Panc1 (cell line): ENCODE data around the gene ZBTB43. TPM values are rescaled to one million over a fixed set of nuclear protein-coding genes. Genes with fewer than 3 reads are reported as not detected.

Experiments
- ATAC-seq: fragments of 200-7000 bp; cut with Tn5 transposase; 2 replicates; pipeline ENCODE4 v1.9.1; 2020; ENCODE audit warnings: mild to moderate bottlenecking, moderate library complexity
- Bru-seq: library from RNA; stranded (reverse); fragments of 400-500 nt; gene quantifications from one replicate; lab custom pipeline; 2021; lab: Mats Ljungman, UMichigan
- BruChase-seq, 2 experiments: library from RNA; stranded (reverse); fragments of 400-500 nt; gene quantifications; one replicate each; lab custom pipeline; 2021; lab: Mats Ljungman, UMichigan
- BruUV-seq: library from RNA; stranded (reverse); fragments of 400-500 nt; replicated peaks from 2 replicates; lab custom pipeline; 2021; lab: Mats Ljungman, UMichigan
- CTCF ChIA-PET: fragments of 300-600 bp; sonication (Branson Sonifier 250); formaldehyde crosslinking; loops from one replicate; lab custom pipeline; 2022; ENCODE audit warnings: antibody characterized with exemption; lab: Charles Lee
- POLR2A ChIA-PET: fragments of 300-600 bp; sonication (Branson Sonifier 250); formaldehyde crosslinking; loops from one replicate; lab custom pipeline; 2022; ENCODE audit warnings: antibody characterized with exemption; lab: Charles Lee
- DNase-seq: peaks from one replicate; pipeline ENCODE4 v3.0.0-alpha.2; 2010; ENCODE audit warnings: low read depth, low spot score
- H3K27ac ChIP-seq: 2 replicates; pipeline ENCODE4 v1.5.1; 2011; ENCODE audit warnings: mild to moderate bottlenecking, low read length, inconsistent platforms
- H3K27me3 ChIP-seq: fragments of 200-500 bp; sonication (Bioruptor generic); 2 replicates; pipeline ENCODE4 v1.6.0; 2014; ENCODE audit warnings: low read length, inconsistent platforms; ENCODE audit not compliant: control insufficient read depth, insufficient read depth
- H3K36me3 ChIP-seq: fragments of 200-500 bp; sonication (Bioruptor generic); 2 replicates; pipeline ENCODE4 v1.5.1; 2014; ENCODE audit warnings: inconsistent platforms, mild to moderate bottlenecking, low read length, moderate library complexity; ENCODE audit not compliant: control insufficient read depth, insufficient read depth
- H3K4me1 ChIP-seq: 2 replicates; pipeline ENCODE4 v1.5.1; 2011; ENCODE audit warnings: inconsistent platforms, mild to moderate bottlenecking, low read length, moderate library complexity; ENCODE audit not compliant: control insufficient read depth, insufficient read depth
- H3K4me3 ChIP-seq, 2 experiments: 2 replicates each; pipeline ENCODE4 v1.5.1; 2011 to 2012; ENCODE audit warnings: low read depth in 2 of 2, low read length in 2 of 2, mild to moderate bottlenecking in 2 of 2, inconsistent platforms in 1 of 2, moderate library complexity in 1 of 2
- H3K9me3 ChIP-seq: fragments of 200-500 bp; sonication (Bioruptor generic); 2 replicates; pipeline ENCODE4 v1.5.1; 2014; ENCODE audit warnings: low read depth, mild to moderate bottlenecking, inconsistent platforms, low read length, moderate library complexity; ENCODE audit not compliant: control insufficient read depth, insufficient read depth
- POLR2AphosphoS5 ChIP-seq: IDR thresholded peaks from 2 replicates; pipeline ENCODE4 v1.6.1; 2012; ENCODE audit warnings: mild to moderate bottlenecking, low read depth, low read length, moderate library complexity
- SIN3A ChIP-seq: IDR thresholded peaks from 2 replicates; pipeline ENCODE4 v1.6.1; 2012; ENCODE audit warnings: low read depth, mild to moderate bottlenecking, low read length, moderate library complexity, borderline replicate concordance; ENCODE audit not compliant: insufficient read depth
- TCF7L2 ChIP-seq: IDR thresholded peaks from 2 replicates; pipeline ENCODE4 v1.6.1; 2011; ENCODE audit warnings: mild to moderate bottlenecking, low read depth, low read length, inconsistent platforms
- in situ Hi-C: cut with HindIII; loops from 2 replicates; pipeline ENCODE4 v1.10.0; 2016; ENCODE audit warnings: low sequenced_read_pairs, low pct_unique_long_range_greater_than_20kb
- intact Hi-C: fragments of 100-400 bp; cut with micrococcal nuclease; formaldehyde crosslinking; loops from one replicate; pipeline ENCODE4 v1.10.0; 2022; ENCODE audit not compliant: unreplicated experiment
- long read RNA-seq: library from polyadenylated mRNA; unstranded; transcript quantifications from one replicate; pipeline ENCODE4 v2.0.0, GENCODE V29; 2021; ENCODE audit not compliant: unreplicated experiment
- polyA plus RNA-seq: library from polyadenylated mRNA; unstranded; fragments of >200 nt; gene quantifications from one replicate; pipeline ENCODE4 v1.2.1, GENCODE V29; 2012; ENCODE audit warnings: missing spikeins; ENCODE audit not compliant: insufficient read length
- total RNA-seq: library from RNA; stranded (reverse); gene quantifications from one replicate; pipeline ENCODE4 v1.2.1, GENCODE V29; 2021; ENCODE audit not compliant: unreplicated experiment
- TF ChIP-seq, protein P1 (sequence below): fragments of 450-650 bp; IDR thresholded peaks from 2 replicates; pipeline ENCODE4 v1.5.1; 2017; ENCODE audit warnings: mild to moderate bottlenecking
- TF ChIP-seq, protein P2 (sequence below), 2 experiments: IDR thresholded peaks; 2 replicates each; pipeline ENCODE4 v1.6.1; 2011 to 2012; ENCODE audit warnings: low read depth in 2 of 2, control low read depth in 1 of 2, low read length in 1 of 2, mild to moderate bottlenecking in 1 of 2, moderate library complexity in 1 of 2; ENCODE audit not compliant: insufficient read depth in 1 of 2

Gene ZBTB43, protein sequence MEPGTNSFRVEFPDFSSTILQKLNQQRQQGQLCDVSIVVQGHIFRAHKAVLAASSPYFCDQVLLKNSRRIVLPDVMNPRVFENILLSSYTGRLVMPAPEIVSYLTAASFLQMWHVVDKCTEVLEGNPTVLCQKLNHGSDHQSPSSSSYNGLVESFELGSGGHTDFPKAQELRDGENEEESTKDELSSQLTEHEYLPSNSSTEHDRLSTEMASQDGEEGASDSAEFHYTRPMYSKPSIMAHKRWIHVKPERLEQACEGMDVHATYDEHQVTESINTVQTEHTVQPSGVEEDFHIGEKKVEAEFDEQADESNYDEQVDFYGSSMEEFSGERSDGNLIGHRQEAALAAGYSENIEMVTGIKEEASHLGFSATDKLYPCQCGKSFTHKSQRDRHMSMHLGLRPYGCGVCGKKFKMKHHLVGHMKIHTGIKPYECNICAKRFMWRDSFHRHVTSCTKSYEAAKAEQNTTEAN
- total RNA-seq (9.7 TPM), Bru-seq, nascent RNA (percentile 76 among the genes with signal in this experiment), BruChase-seq, experiment 1, labeled RNA remaining after a 2-hour chase (percentile 83 among the genes with signal in this experiment), BruChase-seq, experiment 2, labeled RNA remaining after a 6-hour chase (percentile 74 among the genes with signal in this experiment)
- polyA plus RNA-seq, result 2.0 TPM
- long read RNA-seq, full-length matches to known transcripts, result 17 of 17 reads
- long read RNA-seq, partial matches to known transcripts, result 0 of 17 reads
- long read RNA-seq, other reads (novel, unspliced or antisense), result 0 of 17 reads

DNA sequence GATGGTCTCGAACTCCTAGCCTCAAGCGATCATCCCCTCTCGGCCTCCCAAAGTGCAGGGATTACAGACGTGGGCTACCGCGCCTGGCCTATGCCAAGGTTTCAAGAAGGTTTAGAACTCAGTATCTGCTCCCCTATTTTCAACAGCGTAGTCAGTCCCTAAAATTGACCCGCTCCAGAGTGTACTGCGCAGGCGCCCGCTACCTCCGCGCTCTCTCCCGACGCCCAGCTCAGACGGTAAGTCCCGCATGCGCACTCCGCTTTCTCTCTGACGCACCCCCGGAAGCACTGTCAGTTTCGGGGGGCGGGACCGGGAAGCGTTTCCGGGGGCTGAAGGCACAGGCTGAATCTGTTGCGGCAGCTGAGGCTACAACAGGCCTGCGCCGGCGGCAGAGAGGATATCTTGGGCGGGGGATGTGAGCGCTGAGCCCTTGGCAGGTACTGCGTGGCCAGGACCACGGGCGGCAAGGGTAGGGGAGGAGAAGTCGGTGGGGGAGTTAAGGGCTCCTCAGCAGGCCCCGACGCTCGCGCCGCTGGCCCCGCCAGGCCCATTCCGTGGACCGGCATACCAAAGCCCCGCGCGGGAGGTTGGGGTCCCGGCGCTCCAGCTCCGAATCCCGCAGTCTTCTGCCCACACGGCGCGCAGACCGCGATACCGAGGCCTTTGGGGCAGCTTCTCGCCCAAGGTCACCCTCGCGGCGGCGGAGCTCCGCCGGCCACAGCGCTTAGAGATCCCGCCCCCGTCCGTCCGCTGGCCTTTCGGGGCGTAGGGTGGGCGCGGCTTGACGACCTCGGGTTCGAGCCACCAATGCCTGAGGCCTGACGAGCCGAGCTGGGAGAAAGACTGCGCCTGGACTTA lies at the start of gene ZBTB43:
ZBTB43 (plus strand) TSS at position 345 of the 858 bp plus-strand sequence. CDS start 27,470 bp downstream, outside the sequence.
- H3K9me3 ChIP-seq, result no peaks in the 10 kb centered on the region
- H3K27me3 ChIP-seq, result no peaks in the 10 kb centered on the region
- ATAC-seq (peak; percentile 97), DNase-seq (peak; percentile 76)
- BruUV-seq, result no TSS peak
- H3K36me3 ChIP-seq, result peaks cover 4% of the 10 kb centered on the region
- CTCF ChIA-PET, result no interaction called here
- in situ Hi-C loops, result no loop called here
- peaks cover 8% of the 10 kb centered on the region for H3K4me1 ChIP-seq
- POLR2A ChIA-PET, result no interaction called here
- TF ChIP-seq POLR2AphosphoS5 (peak; percentile 67), SIN3A (peak; percentile 62; the same call in 1 of the 2 replicates), TCF7L2 (no peak)
- peak within 1 kb of the TSS; percentile 80 to 81 for H3K4me3 ChIP-seq
- intact Hi-C loops, result no loop called here
- peak within 1 kb of the TSS; percentile 52 for H3K27ac ChIP-seq

DNA sequence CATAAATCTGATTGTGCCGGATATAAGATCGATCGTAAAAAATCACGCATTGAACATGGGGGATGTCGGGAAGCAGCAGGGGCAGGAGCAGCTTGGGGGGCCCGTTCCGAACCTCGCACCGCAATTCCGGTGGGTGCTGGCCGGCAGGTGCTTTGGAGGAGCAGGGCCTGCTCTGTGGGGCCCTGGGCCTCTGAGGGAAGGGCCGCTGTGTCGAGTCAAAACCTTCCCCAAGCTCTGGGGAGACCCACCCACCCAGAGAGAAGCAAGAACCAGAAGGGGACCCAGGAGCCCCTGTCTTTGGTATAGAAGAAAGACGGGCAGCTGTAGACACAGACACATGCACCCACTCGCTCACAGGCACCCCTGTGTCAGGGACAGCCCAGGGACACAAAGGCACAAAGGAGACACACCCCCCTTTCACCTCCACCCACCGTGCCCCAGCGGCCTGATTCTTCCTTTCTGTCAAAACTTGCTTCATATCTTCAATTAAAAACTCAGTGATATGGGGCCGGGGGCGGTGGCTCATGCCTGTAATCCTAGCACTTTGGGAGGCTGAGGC lies 49.4 kb upstream of the ZBTB43 start:
- no peak for TF ChIP-seq SIN3A
- in situ Hi-C loops (no loop called here), intact Hi-C loops (no loop called here)
- Histone ChIP-seq H3K27me3 (no peaks in the 10 kb centered on the region), H3K36me3 (no peaks in the 10 kb centered on the region), H3K9me3 (no peaks in the 10 kb centered on the region), H3K4me1 (no peaks in the 10 kb centered on the region), H3K4me3 (no peak overlapping the region), H3K27ac (no peak overlapping the region)
- DNase-seq, result no peak
- ChIA-PET POLR2A (no interaction called here), CTCF (no interaction called here)
- no TSS peak for BruUV-seq
- no peak for ATAC-seq

DNA sequence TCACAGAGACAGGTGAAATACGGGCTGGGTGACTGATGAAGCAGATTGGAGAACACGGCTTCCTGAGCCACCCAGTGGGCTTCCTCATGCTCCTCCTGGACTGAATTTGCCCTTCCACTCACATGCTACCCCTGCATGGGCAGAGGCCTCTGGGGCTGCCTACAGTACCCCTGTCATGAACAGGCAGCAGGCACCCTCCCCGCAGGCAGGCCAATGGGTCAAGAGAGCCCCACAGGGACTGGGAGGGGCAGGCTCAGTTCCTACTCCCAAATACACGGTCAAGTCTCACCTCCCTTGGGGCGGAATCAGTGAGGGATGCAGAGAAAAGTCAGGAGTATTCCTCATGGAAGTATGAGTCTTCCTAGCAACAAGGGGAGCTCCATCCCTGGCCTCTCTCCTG lies 48.6 kb upstream of the ZBTB43 start:
- Histone ChIP-seq H3K36me3 (no peaks in the 10 kb centered on the region), H3K4me3 (no peak overlapping the region), H3K27me3 (no peaks in the 10 kb centered on the region), H3K27ac (no peak overlapping the region), H3K4me1 (no peaks in the 10 kb centered on the region), H3K9me3 (no peaks in the 10 kb centered on the region)
- DNase-seq (no peak), ATAC-seq (no peak)
- intact Hi-C loops (no loop called here), in situ Hi-C loops (no loop called here)
- TF ChIP-seq TCF7L2, result no peak
- TF ChIP-seq POLR2AphosphoS5, result no peak
- TF ChIP-seq, protein P1, sequence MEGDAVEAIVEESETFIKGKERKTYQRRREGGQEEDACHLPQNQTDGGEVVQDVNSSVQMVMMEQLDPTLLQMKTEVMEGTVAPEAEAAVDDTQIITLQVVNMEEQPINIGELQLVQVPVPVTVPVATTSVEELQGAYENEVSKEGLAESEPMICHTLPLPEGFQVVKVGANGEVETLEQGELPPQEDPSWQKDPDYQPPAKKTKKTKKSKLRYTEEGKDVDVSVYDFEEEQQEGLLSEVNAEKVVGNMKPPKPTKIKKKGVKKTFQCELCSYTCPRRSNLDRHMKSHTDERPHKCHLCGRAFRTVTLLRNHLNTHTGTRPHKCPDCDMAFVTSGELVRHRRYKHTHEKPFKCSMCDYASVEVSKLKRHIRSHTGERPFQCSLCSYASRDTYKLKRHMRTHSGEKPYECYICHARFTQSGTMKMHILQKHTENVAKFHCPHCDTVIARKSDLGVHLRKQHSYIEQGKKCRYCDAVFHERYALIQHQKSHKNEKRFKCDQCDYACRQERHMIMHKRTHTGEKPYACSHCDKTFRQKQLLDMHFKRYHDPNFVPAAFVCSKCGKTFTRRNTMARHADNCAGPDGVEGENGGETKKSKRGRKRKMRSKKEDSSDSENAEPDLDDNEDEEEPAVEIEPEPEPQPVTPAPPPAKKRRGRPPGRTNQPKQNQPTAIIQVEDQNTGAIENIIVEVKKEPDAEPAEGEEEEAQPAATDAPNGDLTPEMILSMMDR, result no peak
- TF ChIP-seq, protein P2, sequence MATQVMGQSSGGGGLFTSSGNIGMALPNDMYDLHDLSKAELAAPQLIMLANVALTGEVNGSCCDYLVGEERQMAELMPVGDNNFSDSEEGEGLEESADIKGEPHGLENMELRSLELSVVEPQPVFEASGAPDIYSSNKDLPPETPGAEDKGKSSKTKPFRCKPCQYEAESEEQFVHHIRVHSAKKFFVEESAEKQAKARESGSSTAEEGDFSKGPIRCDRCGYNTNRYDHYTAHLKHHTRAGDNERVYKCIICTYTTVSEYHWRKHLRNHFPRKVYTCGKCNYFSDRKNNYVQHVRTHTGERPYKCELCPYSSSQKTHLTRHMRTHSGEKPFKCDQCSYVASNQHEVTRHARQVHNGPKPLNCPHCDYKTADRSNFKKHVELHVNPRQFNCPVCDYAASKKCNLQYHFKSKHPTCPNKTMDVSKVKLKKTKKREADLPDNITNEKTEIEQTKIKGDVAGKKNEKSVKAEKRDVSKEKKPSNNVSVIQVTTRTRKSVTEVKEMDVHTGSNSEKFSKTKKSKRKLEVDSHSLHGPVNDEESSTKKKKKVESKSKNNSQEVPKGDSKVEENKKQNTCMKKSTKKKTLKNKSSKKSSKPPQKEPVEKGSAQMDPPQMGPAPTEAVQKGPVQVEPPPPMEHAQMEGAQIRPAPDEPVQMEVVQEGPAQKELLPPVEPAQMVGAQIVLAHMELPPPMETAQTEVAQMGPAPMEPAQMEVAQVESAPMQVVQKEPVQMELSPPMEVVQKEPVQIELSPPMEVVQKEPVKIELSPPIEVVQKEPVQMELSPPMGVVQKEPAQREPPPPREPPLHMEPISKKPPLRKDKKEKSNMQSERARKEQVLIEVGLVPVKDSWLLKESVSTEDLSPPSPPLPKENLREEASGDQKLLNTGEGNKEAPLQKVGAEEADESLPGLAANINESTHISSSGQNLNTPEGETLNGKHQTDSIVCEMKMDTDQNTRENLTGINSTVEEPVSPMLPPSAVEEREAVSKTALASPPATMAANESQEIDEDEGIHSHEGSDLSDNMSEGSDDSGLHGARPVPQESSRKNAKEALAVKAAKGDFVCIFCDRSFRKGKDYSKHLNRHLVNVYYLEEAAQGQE (IDR thresholded peaks at IDR 0.05; ENCODE audit: insufficient read depth in 1 of 2, low read depth in 2 of 2, low read length in 1 of 2), result no peak
- no peak for TF ChIP-seq SIN3A
- POLR2A ChIA-PET, result no interaction called here
- CTCF ChIA-PET, result no interaction called here
- no TSS peak for BruUV-seq
